ENCODE data around the gene CBX4. TPM values are rescaled to one million over a fixed set of nuclear protein-coding genes. Genes with fewer than 3 reads are reported as not detected.

The CBX4 gene
- total and polyA plus RNA-seq, 2 of the 13 experiments (the other 11 are each of a cell fraction or from before 2014, with no cell fraction given) = 25.8 to 50.8 TPM

GRCh38 chr17:79832218-79833109 lies 6.8 kb downstream of the CBX4 start (continued):
- TF ChIP-seq DPF2 (CRISPR knock-in tag; IDR thresholded peaks at IDR 0.05; ENCODE audit: borderline replicate concordance, low read depth) (no peak), ZNF720 (CRISPR knock-in tag; IDR thresholded peaks at IDR 0.05) (no peak), ZBED4 (CRISPR knock-in tag; IDR thresholded peaks at IDR 0.05; ENCODE audit: borderline replicate concordance) (peak; percentile 90), ZFP36L1 (CRISPR knock-in tag; IDR thresholded peaks at IDR 0.05) (peak; percentile 57; the same call in 1 of the 2 replicates), KLF15 (CRISPR knock-in tag; IDR thresholded peaks at IDR 0.05; ENCODE audit: borderline replicate concordance) (peak; percentile 45; the same call in 1 of the 2 replicates), ZNF7 (CRISPR knock-in tag; IDR thresholded peaks at IDR 0.05) (no peak), ZNF761 (CRISPR knock-in tag; conservative IDR thresholded peaks at IDR 0.05) (no peak), TRAFD1 (CRISPR knock-in tag; IDR thresholded peaks at IDR 0.05; ENCODE audit: borderline replicate concordance) (no peak), CENPBD1 (CRISPR knock-in tag; IDR thresholded peaks at IDR 0.05; ENCODE audit: borderline replicate concordance, low read depth) (no peak), IRF1 (CRISPR knock-in tag; IDR thresholded peaks at IDR 0.05; ENCODE audit: low read depth) (no peak), NR1H2 (CRISPR knock-in tag; IDR thresholded peaks at IDR 0.05; ENCODE audit: borderline replicate concordance, low read depth) (peak; percentile 12; the same call in 1 of the 2 replicates), ZNF614 (CRISPR knock-in tag; IDR thresholded peaks at IDR 0.05; ENCODE audit: borderline replicate concordance) (peak; percentile 19; the same call in 1 of the 2 replicates), ZNF841 (CRISPR knock-in tag; IDR thresholded peaks at IDR 0.05; ENCODE audit: borderline replicate concordance) (0 out of 2 replicates have a peak, but pooled peaks have one; percentile 49), SRF (IDR thresholded peaks at IDR 0.05; ENCODE audit: low read depth, low read length) (no peak), DNMT3B (CRISPR knock-in tag; conservative IDR thresholded peaks at IDR 0.05) (no peak), THAP9 (CRISPR knock-in tag; IDR thresholded peaks at IDR 0.05; ENCODE audit: borderline replicate concordance) (no peak), ZNF598 (CRISPR knock-in tag; IDR thresholded peaks at IDR 0.05; ENCODE audit: borderline replicate concordance) (no peak; the same call in 1 of the 2 replicates), CENPX (CRISPR knock-in tag; IDR thresholded peaks at IDR 0.05) (no peak)
